NCI-H1930 (cell line): ENCODE results near the gene IL1B.

Experiments used
- DNase-seq, 2 experiments: peaks; one replicate each; lab custom pipeline; 2025; lab: John Stamatoyannopoulos, UW

The IL1B gene

GRCh38 chr2:112829101-112829960 is 7.2 kb downstream of the IL1B start:
- no peak for DNase-seq

- no peak for DNase-seq
Observed at GRCh38 chr2:112828251-112828691, 8.3 kb downstream of the IL1B start.

GRCh38 chr2:112827604-112828185 is 8.9 kb downstream of the IL1B start:
- no peak for DNase-seq

- no peak for DNase-seq
Observed at GRCh38 chr2:112827009-112827408, 9.6 kb downstream of the IL1B start.

GRCh38 chr2:112825706-112826105 is 10.9 kb downstream of the IL1B start:
- DNase-seq, result no peak

GRCh38 chr2:112824694-112825085 is 11.9 kb downstream of the IL1B start:
- DNase-seq, result no peak

- no peak for DNase-seq
Observed at GRCh38 chr2:112821682-112822081, 14.9 kb downstream of the IL1B start.

- no peak for DNase-seq
Observed at GRCh38 chr2:112821142-112821541, 15.4 kb downstream of the IL1B start.

- no peak for DNase-seq
Observed at GRCh38 chr2:112820343-112820742, 16.2 kb downstream of the IL1B start.

GRCh38 chr2:112819081-112819480 is 17.5 kb downstream of the IL1B start:
- no peak for DNase-seq

- no peak for DNase-seq
Observed at GRCh38 chr2:112818094-112818902, 18.3 kb downstream of the IL1B start.

GRCh38 chr2:112817082-112817689 is 19.4 kb downstream of the IL1B start:
- DNase-seq, result no peak

GRCh38 chr2:112814278-112814677 is 22.3 kb downstream of the IL1B start:
- no peak for DNase-seq

GRCh38 chr2:112813280-112813966 is 23.2 kb downstream of the IL1B start:
- DNase-seq, result no peak

GRCh38 chr2:112812318-112813267 is 24.0 kb downstream of the IL1B start:
- DNase-seq, result no peak

GRCh38 chr2:112811841-112812306 is 24.7 kb downstream of the IL1B start:
- DNase-seq, result no peak

- no peak for DNase-seq
Observed at GRCh38 chr2:112811276-112811831, 25.2 kb downstream of the IL1B start.

- DNase-seq, result no peak
Observed at GRCh38 chr2:112809112-112809511, 27.5 kb downstream of the IL1B start.

- no peak for DNase-seq
Observed at GRCh38 chr2:112807233-112807807, 29.3 kb downstream of the IL1B start.

GRCh38 chr2:112805542-112805941 is 31.0 kb downstream of the IL1B start:
- DNase-seq, result no peak
